Common myeloid progenitor, CD34-positive (primary cell): ENCODE measurements around the gene ADM.

ENCODE experiments used
- CTCF ChIA-PET: fragments of 350-600 bp; sonication (Branson Sonifier 250); formaldehyde crosslinking; loops from one replicate; lab custom pipeline; 2021; ENCODE audit warnings: antibody characterized with exemption; lab: Charles Lee
- POLR2A ChIA-PET: fragments of 350-600 bp; sonication (Branson Sonifier 250); formaldehyde crosslinking; loops from one replicate; lab custom pipeline; 2021; ENCODE audit warnings: antibody characterized with exemption; lab: Charles Lee
- DNase-seq, 3 donors: peaks; one replicate each; pipeline versions ENCODE4 v3.0.0 to v3.0.0-alpha.2; 2013
- H3K27ac ChIP-seq, 2 experiments: 1 replicate in 1 of 2; 2 replicates in 1 of 2; pipeline ENCODE4 v1.7.0; 2013; ENCODE audit warnings: inconsistent platforms in 2 of 2, low read length in 2 of 2, mild to moderate bottlenecking in 2 of 2, low read depth in 1 of 2, moderate library complexity in 1 of 2; ENCODE audit not compliant: severe bottlenecking in 2 of 2, insufficient read depth in 1 of 2, poor library complexity in 1 of 2
- H3K27me3 ChIP-seq, 5 experiments: replicated peaks in 2 of 5; 1 replicate in 3 of 5; 2 replicates in 2 of 5; pipeline versions ENCODE4 v1.6.1 to v1.7.0; 2013; ENCODE audit warnings: low read length in 4 of 5, mild to moderate bottlenecking in 2 of 5, moderate library complexity in 2 of 5, inconsistent platforms in 1 of 5; ENCODE audit not compliant: insufficient read depth in 5 of 5, control insufficient read depth in 4 of 5
- H3K36me3 ChIP-seq, 4 experiments: 1 replicate in 2 of 4; 2 replicates in 2 of 4; pipeline versions ENCODE4 v1.6.1 to v1.7.0; 2013; ENCODE audit warnings: low read length in 3 of 4, control low read depth in 1 of 4, mild to moderate bottlenecking in 1 of 4; ENCODE audit not compliant: control insufficient read depth in 4 of 4, insufficient read depth in 4 of 4
- H3K4me1 ChIP-seq, 4 experiments: 1 replicate in 3 of 4; 2 replicates in 1 of 4; pipeline versions ENCODE4 v1.6.1 to v1.7.1; 2013; ENCODE audit warnings: low read length in 3 of 4, mild to moderate bottlenecking in 3 of 4, control low read depth in 1 of 4, inconsistent platforms in 1 of 4, moderate library complexity in 1 of 4; ENCODE audit not compliant: control insufficient read depth in 4 of 4, insufficient read depth in 4 of 4; ENCODE audit errors: control extremely low read depth in 1 of 4
- H3K4me3 ChIP-seq, 7 experiments: 1 replicate in 4 of 7; 2 replicates in 3 of 7; pipeline versions ENCODE4 v1.5.1 to v1.7.0; 2013; ENCODE audit warnings: mild to moderate bottlenecking in 7 of 7, low read length in 6 of 7, moderate library complexity in 6 of 7, inconsistent platforms in 2 of 7, low read depth in 2 of 7, control low read depth in 1 of 7; ENCODE audit not compliant: insufficient read depth in 4 of 7, control insufficient read depth in 1 of 7; ENCODE audit errors: extremely low read depth in 1 of 7
- H3K9me3 ChIP-seq, 5 experiments: 1 replicate in 4 of 5; 2 replicates in 1 of 5; pipeline versions ENCODE4 v1.6.1 to v1.7.1; 2013; ENCODE audit warnings: low read length in 4 of 5, mild to moderate bottlenecking in 2 of 5, inconsistent platforms in 1 of 5, low read depth in 1 of 5, moderate library complexity in 1 of 5; ENCODE audit not compliant: control insufficient read depth in 4 of 5, insufficient read depth in 2 of 5; ENCODE audit errors: control extremely low read depth in 1 of 5
- WGBS: methylation state at CpG from one replicate; pipeline ENCODE4 v1.1.5; 2013; ENCODE audit not compliant: insufficient coverage; 5-methylcytosine and 5-hydroxymethylcytosine counted together

Gene ADM

GRCh38 chr11:10349806-10350205 is 44.9 kb downstream of the ADM start:
- Histone ChIP-seq H3K36me3 (no peaks in the 10 kb centered on the region), H3K4me1 (peaks cover 0 to 5% (median 0%) of the 10 kb centered on the region in 4 experiments), H3K27me3 (no peaks in the 10 kb centered on the region), H3K4me3 (no peak overlapping the region), H3K27ac (no peak overlapping the region), H3K9me3 (no peaks in the 10 kb centered on the region)
- POLR2A ChIA-PET, result no interaction called here
- WGBS, result 100% methylated on average over 1 of the region's 1 CpG
- DNase-seq, result no peak
- CTCF ChIA-PET, result interaction anchor here (1.8 kb wide), 1 partner anchor 24 kb away, joined by 4 read pairs; no protein-coding TSS in a partner anchor

DNA sequence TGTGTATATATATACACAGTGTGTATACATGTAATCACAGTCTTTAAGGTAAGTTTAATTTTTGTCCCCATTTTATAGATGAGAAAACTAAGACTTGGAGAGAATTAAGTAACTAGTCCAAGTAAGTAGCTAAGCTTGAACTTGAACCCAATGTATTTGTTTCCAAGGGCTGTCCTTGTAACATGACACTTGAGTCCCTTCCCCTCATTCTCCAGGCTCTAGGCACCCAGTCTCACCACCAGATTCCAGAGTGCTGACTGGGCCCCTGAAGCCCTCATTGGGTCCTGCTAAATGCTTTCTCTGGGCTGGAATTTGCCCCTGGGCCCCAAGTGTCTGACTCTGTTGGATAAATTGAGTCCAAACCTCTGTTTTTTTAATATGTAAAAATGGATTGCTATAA is 45.5 kb downstream of the ADM start:
- Histone ChIP-seq H3K9me3 (no peaks in the 10 kb centered on the region), H3K27me3 (no peaks in the 10 kb centered on the region), H3K36me3 (no peaks in the 10 kb centered on the region), H3K4me1 (peaks cover 0 to 8% (median under 1%) of the 10 kb centered on the region in 4 experiments), H3K27ac (no peak overlapping the region), H3K4me3 (no peak overlapping the region)
- CTCF ChIA-PET, result interaction anchor here (1.8 kb wide), 1 partner anchor 25 kb away, joined by 4 read pairs; no protein-coding TSS in a partner anchor
- no peak for DNase-seq
- POLR2A ChIA-PET, result no interaction called here

- CTCF ChIA-PET, result interaction anchor here (1.6 to 1.9 kb wide), 2 partner anchors 13 to 16 kb away, joined by 3 to 6 read pairs; no protein-coding TSS in a partner anchor
- no peak for DNase-seq
- H3K27ac ChIP-seq, result no peak overlapping the region
- no peaks in the 10 kb centered on the region for H3K36me3 ChIP-seq
- POLR2A ChIA-PET, result interaction anchor here (0.5 kb wide), 1 partner anchor 28 kb away, joined by 3 read pairs; no protein-coding TSS in a partner anchor
- WGBS, result 97% methylated on average over 5 of the region's 5 CpGs
- no peak overlapping the region for H3K4me3 ChIP-seq
- no peaks in the 10 kb centered on the region for H3K27me3 ChIP-seq
- H3K4me1 ChIP-seq, result peaks cover 0 to 10% (median 1%) of the 10 kb centered on the region in 4 experiments
- no peaks in the 10 kb centered on the region for H3K9me3 ChIP-seq
Measured at GRCh38 chr11:10351435-10351764, 46.5 kb downstream of the ADM start.

DNA sequence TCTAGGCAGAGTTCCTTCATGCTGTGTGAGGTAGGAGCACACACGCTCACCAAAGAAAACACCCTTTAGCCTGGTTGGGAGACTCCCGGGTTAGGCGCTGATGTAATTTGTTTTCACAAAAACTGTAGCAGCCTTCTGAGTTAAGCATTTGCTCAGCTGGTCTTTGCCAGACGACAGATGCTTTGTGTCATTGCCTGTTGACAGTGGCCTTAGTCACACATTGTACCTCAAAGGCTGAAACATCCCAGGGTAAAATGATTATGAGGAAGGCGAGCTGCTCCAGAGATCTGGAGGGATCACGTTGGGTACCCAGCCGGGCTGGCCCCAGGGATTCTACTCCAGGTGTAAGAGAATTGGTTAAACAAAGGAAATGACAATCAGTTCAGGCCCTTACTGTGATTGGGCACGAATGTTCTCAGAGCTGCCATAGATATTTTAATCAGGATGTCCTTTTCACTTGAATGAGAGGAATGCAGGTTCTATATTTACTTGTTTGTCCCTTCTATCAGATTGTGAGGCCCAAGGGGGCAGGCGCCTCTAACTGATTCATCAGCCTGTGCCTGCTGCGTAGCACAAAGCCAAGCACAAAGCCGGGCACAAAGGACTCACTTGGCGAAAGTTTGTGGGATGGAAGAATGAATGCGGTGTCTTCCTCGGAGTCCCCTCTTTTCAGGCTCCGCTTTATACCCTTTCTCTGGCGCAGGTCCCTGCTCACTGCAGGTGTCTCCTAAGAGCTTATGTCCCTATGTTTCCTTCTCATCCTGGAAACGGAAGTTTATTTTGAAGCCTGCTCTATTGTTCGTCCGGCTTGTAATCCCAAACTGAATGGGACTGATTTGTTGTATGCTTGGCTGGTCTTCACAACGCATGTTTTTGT is 47.1 kb downstream of the ADM start:
- no peaks in the 10 kb centered on the region for H3K36me3 ChIP-seq
- DNase-seq, result no peak
- POLR2A ChIA-PET, result interaction anchor here (0.5 kb wide), 1 partner anchor 27 kb away, joined by 3 read pairs; no protein-coding TSS in a partner anchor
- H3K27ac ChIP-seq, result no peak overlapping the region
- no peaks in the 10 kb centered on the region for H3K9me3 ChIP-seq
- WGBS, result 95% methylated on average over 18 of the region's 20 CpGs
- no peaks in the 10 kb centered on the region for H3K27me3 ChIP-seq
- H3K4me1 ChIP-seq, result peaks cover 0 to 10% (median 1%) of the 10 kb centered on the region in 4 experiments
- H3K4me3 ChIP-seq, result no peak overlapping the region
- CTCF ChIA-PET, result interaction anchor here (1.6 to 1.9 kb wide), 2 partner anchors 13 to 15 kb away, joined by 3 to 6 read pairs; no protein-coding TSS in a partner anchor

- Histone ChIP-seq H3K36me3 (no peaks in the 10 kb centered on the region), H3K4me3 (no peak overlapping the region), H3K27me3 (no peaks in the 10 kb centered on the region), H3K4me1 (peaks cover 0 to 10% (median 1%) of the 10 kb centered on the region in 4 experiments), H3K9me3 (no peaks in the 10 kb centered on the region), H3K27ac (no peak overlapping the region)
- POLR2A ChIA-PET, result no interaction called here
- no peak for DNase-seq
- CTCF ChIA-PET, result interaction anchor here (1.5 kb wide), 1 partner anchor 28 kb away, joined by 5 read pairs; no protein-coding TSS in a partner anchor
- WGBS, result 81% methylated on average over 3 of the region's 5 CpGs
Measured at GRCh38 chr11:10352921-10353550, 48.2 kb downstream of the ADM start.

- CTCF ChIA-PET, result interaction anchor here (1.0 to 1.6 kb wide), 3 partner anchors 11 to 29 kb away, joined by 3 to 6 read pairs (median 5); no protein-coding TSS in a partner anchor
- H3K27ac ChIP-seq, result no peak overlapping the region
Measured at GRCh38 chr11:10354389-10354788, 49.5 kb downstream of the ADM start.

More at GRCh38 chr11:10354389-10354788, 49.5 kb downstream of the ADM start:
- H3K4me3 ChIP-seq, result no peak overlapping the region
- no peaks in the 10 kb centered on the region for H3K27me3 ChIP-seq
- no peak for DNase-seq
- POLR2A ChIA-PET, result no interaction called here
- H3K4me1 ChIP-seq, result peaks cover 0 to 10% (median 1%) of the 10 kb centered on the region in 4 experiments
- no peaks in the 10 kb centered on the region for H3K36me3 ChIP-seq
- H3K9me3 ChIP-seq, result no peaks in the 10 kb centered on the region
- WGBS, result no CpG with 5 or more reads among the region's 1 CpG
